ENCODE data around the gene CHST11.
A peak's percentile ranks its signal among the peaks of the same experiment; 100 is the strongest.

CHST11 gene

DNA sequence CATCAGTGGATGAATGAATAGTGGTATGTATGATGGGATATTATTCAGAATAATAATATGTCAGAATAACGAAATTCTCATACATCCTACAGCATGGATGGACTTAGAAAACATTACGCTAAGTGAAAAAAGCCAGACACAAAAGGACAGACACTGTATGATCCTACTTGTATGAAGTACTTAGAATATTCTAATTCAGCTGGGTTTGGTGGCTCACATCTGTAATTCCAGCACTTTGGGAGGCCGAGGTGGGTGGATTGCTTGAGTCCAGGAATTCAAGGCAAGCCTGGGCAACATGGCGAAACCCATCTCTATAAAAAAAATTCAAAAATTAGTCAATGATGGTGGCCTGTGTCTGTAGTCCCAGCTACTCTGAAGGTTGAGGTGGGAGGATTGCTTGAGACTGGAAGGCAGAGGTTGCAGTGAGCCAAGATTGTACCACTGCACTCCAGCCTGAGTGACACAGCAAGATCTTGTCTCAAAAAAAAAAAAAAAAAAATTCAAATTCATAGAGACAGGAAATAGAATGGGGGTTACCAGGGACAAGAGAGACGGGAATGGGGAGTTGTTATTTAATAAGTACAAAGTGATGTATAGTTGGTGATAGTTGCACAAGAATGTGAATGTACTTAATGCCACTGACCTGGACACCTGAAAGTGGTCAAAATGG, 132.3 kb downstream of the CHST11 start:
- no peak for DNase-seq

DNA sequence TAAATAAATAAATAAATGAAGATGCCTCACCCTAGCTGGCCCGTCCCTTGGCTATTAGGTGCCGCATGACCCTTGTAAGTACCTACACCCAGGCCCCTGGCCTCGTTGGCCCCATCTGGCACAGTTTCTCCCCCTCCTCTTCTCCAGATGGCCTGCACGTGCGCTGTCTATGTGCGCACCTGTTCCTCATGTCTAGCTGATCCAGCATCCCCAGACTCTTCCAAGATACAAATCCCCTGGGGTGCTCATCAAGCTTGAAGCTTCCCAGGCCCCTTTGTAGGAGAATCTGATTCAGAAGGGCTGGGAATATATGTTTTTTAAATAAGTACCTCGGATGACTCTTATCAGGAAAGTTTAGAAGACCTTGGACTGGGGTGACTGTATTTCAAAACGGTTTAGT, 133.3 kb downstream of the CHST11 start:
- DNase-seq: no peak

DNA sequence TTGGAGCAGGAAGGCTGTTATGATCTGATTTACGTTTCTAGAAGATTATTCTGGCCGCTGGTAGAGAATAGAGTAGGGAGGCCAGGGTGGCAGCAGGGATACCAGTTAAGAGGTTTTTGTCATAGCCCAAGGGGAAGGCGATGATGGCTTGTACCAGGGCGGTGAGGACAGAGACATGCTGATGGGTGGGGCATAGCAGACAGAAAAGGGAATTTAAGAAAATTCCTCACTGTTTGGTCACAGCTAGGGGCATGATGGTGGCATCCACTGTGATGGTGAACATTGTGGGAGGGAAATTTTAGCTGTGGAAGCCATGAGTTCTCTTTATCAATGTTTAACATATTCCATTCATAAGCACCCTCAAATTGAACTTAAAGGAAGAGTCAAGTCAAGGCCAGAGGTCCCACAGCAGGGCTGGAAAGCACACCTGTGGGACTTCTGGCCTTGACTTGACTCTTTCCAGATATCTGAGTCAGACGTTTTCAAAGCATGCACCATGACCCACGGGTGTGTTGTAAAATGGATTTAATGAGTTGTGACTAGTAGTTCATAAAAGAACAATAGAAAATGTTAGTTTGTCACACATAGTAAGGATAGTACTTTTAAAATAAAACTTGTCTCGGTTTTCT, 134.6 kb downstream of the CHST11 start:
- no peak for DNase-seq

DNA sequence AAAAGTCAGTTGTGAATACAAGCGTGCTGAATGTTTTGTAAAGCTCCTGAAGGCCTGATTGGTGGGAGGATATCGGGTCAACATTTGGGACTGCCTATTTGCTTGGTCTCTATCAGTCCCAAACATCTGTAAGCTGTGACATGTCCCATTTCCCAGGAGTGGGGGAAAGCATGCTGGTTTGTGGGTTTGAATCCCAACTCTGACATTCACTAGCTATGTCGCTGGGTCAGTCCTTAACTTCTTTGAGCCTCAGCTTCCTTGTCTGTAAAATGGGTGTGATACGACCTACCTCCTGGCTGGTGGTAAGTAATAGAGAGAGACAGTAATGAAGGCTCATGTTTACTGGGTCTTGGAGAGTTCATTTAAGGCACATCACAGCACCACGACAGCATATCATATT, 136.7 kb downstream of the CHST11 start:
- DNase-seq: no peak

DNA sequence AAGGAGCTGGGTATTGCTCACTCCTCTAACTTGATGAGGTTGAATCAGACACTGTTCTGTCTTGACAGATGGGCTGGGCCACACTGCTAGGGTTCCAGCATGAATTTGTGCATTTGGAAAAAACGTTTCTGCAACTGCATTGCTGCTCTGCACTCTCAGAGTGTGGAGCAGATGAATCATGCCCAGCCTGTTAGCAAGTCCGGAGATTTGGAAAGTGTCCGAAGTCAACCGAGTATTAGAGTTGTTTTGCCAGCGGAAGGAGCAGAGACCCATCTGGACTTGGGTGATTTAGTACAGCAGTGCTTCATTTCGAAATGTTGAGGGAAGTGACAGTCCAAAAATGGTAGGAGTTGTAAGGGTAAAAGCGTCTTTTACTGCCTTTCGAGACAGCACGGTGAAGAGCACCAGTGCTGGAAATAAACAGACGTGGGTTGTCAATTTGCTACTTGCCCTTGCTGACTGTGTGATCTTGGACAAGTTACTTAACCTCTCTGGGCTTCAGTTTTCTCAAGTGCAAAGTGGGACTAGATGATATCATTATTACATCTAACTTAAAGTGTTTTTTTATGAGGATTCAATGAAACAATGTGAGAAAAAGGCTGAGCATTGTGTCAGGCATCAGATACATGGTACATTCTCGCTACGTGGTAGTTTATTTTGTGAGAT, 139.5 kb downstream of the CHST11 start:
- no peak for DNase-seq

DNA sequence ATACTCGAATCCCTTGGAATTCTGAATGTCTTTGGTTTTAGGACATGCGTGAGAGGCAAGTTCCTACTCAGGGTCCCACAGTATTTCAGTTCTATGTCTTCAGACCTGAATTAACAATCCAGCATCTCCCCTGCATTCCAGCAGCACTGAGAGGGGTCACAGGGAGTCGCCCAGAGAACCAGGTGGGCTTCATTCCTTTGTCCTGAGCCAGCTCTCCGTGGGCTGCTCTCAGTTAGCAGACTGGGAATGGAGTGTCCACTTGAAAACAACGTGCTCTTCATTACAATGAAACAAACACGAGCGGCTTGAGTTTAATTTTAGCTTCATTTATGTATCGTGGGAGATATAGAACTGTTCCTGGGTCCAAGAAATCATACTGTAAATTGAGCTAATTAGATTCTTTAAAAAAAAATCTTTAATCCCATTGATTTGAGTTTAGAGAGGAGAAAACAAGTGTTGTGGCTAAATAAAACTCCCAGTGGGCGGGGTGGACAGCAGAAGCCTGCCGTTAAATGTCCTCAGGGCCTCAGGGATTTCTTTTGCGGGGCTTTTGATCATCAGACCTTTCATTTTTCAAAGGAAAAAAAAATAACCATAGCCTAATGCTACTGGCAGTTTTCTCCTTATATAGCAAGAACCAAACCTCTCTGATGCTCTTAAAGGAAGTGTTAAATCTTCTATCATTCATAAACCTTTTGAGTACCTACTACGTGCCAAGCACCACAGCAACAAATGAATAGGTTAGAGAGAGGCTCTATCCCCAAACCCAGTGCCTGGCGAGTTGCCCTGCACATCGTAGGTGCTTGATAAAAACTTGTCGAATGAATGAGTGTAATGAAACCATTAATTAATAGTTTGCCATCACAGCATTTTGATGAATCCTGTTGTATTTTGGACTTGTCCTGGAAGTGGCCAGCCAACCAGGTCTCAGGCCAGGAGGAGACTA, 140.4 kb downstream of the CHST11 start:
- DNase-seq: no peak

DNA sequence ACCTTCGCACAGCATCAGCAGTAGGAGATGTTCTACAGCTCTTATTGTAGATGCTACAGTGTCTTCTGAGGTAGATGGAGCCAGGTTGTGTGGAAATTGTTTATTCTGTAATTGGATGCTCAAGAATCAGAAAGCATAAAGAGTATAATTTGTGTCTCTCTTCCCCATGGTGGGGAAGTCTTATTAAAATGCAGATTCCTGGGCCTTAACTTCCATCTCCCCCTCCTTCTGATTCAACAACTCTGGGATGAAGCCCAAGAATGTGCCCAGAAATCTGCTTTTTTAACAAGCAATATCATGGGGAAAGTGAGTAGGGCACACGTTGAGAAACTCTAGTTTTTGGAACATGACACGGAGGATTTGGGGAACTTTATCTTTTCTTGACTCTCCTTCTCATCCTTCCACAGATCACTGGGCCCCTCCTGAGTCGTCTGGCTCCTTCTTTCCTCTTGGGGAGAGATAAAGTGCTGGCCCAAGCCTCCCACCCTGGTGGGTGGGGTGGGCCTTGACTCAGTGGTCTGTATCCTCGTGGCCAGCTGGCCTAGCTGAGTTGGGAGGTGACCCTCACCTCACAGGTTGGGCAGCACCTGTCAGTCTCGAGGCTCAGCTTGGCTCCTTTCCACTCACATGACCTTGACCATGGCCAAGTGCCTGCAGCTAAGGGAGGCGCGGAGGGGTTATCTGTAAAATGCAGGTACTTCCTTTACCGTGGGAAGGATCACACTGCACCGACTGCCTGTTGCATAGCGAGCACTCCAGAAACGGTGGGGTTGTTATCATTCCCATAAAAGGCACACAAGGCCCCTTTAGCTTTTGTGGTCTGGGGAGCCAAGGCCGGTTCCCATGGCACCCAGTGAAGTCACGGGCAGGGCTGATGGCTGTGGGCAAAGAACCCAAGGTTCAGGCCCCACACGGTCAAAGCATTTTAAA, 141.9 kb downstream of the CHST11 start:
- no peak for DNase-seq

DNA sequence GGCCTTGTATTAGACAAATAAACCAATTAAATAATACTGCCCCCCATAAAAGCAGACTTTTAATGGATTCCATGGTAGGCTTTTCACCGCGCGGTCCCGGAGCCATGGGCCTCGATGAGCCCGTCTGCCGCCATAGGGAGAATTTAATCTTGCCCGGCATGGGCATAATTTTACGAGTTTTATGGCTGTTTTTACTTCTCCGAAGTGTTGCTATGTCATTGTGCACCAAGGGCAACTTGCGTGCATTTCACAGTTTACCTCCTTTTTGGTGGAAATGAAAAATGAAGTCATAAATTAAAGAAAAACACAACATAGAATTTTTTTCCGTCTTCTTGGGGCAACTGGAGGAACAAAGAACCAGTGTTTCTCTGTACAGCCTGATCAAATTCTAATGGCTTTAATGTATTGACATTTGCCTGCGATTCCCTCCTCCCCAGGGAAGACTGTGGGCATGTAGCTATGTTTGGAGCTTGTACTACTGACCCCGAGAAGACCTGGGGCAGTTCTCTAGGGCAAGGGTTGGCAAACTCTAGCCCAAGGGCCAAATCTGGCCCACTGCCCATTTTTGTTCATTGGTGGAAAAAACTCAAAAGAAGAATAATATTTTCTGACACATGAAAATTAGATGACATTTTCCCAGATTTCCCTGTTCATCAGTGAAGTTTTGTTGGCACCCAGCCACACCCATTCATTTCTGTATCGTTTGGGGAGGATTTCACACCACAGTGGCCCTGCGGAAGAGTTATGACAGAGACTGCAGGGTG, 142.7 kb downstream of the CHST11 start:
- no peak for DNase-seq

DNA sequence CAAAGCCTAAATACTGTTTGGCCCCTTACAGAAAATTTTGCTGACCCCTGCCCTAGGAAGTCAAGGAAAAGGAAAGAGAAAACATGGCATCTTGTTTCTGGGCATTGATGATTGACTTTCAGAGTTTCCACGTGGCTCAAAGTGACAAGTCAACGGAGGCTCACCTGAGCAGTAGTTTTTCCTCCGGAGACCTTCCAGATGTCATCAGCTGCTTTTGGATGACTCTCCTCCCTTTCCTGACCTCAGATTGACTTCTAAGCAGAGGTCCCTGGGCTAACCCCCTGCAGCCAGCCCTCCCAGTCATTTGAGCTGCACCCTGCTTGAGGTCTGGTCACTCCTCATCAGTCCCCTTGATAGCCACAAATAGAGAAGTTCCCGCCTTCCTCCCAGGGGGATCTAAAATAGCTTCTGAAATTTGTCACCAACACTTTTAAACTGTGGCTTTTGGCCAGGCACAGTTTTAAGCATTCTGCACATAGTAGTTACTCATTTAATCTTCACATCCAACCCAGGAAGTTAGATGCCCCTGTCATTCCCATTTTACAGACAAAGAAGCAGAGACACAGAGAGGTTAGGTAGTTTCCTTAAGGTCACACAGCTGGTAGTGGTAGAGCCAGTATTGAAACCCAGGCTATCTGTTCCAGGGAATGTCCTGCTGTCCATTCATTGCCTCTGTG, 143.4 kb downstream of the CHST11 start:
- no peak for DNase-seq

DNA sequence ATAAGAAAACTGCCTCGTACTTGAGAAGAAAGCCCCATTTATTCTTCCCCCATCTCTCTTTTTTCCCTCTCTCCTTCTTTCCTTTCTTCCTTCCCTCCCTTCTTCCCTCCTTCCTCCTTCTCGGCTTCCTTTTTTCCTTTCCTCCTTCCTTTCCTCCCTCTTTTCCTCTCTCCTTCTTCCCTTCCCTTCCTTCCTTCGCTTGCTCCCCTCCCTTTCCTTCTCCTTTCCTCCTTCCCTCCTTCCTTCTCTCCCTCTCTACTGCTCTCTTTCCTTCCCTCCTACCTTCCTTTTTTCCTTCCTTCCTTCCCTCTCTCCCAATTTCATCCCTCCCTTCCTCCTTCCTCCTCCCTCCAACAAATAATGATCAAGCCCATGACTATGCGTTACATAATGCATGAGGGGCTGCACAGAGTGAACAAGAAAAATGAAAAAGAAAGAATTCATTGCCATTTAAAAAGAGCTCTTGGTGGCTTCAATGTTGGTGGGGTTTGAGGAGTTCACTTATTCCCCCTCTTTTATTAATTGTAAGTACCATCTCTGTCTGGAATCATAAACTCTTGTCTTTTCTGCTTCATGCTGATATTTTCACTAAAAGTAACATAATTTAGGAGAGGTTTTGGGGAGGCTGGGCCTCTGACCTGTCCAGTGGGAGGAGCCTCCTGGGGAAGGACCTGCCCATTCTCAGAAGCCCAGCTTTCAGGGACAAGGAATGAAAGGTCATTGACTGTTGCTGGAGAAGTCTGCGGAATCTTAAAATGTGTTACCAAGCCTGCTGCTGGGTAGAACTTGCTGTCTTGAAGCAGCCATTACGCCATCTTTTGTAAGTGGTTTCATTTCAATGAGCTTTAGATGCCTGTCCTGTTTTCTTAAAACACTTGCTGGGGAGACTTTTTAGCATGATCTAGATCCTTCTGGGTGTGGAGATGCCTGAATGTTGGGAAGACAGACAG, 144.3 kb downstream of the CHST11 start:
- no peak for DNase-seq

DNA sequence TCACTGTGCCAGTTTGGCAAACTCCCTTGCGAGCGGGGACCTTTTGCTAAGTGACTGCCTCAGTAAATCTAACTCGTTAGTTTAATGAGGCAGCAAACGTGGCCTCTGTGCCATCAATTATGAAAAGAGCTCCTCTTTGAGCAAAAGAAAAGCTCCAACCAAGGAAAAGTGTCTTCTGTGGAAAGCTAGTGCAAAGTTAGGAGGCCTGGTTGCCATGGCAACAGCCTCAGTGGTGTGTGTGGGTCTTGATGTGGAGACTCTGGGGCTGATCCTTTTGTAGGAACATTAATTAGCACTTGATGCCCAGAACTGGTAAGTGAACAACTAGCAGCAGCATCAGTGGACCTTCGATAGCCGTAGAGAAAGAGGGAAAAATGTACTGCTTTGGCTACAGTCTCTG, 145.7 kb downstream of the CHST11 start:
- DNase-seq: no peak

DNA sequence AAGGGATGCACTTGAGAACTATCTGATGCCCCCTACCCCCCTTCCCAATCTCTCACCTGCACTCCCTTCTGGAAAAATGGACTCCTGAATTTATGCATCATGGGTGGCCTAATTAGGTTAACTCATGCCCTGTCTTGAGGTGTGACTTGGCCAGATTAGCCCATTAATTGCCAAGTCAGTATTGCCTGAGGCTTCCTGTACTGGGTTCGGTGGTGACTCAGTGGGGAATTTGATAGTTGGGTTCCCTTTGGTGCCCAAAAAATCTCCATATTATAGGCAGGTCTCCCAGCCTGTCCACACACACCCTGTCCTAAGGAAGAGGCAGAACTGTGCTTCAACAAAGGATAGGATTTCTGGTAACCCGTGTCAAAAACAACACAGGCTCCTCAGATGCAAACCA, 146.1 kb downstream of the CHST11 start:
- no peak for DNase-seq

DNA sequence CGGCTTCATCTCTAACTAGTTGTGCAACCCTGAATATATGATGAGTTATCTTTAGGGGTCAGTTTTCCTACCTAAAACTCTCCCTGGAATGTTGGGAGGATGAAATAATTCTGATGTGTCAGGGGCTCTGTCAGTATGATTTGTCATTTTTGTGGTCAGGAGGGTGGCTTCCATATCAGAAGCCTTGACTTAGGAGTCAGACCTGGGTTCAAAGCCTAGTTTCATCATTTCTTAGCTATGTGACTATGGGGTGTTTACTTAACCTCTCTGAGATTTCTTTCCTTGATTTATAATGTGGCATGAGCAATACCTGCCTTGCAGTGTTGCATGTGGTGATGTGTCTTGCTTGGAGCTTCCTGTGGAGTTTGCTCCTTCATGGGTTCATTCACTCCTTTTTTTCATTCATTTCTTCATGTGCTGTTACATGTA, 146.8 kb downstream of the CHST11 start:
- DNase-seq: no peak

DNA sequence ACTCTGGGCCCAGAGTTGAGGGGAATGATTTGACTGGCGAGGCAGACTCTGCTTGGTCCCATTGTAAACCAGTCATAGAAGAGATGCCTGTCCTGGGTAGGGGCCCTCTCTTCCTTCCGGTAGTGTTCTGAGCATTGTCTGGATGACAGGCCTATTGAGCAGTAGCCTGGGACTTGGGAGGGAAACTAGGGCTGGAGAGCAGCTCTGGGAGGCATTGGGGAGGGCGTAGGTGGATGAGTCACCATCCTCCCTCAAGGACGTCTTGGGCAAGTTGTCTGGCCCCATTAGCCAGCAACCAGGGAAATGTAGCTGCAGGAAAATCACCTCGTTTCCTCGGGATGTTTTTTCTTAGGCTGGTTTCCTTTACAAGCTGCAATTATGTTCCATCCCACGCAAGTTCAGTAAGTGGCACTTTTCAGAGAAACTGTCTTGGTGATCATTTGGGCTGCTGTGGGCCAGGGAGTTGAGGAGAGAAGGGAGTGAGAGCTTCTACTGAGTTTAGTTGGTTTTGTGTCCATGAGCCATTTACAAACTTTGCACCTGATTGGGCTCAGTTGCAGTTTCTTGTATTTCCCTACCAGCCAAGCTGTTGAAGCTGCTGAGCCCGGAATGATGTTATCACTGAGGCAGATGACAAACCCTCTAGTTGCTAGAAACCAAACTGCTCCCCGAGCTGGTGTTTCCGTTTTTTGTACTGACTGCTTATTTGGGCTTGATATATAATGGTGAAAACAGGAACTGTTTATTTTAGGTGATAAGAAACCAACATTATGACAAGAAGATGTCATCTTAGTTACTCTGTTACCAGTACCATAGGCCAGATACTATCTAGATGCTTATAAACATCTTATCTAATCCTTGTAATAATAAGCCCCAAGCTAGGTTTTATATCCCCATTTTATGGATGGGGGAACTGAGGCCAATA, 147.6 kb downstream of the CHST11 start:
- peak; percentile 67 for DNase-seq

DNA sequence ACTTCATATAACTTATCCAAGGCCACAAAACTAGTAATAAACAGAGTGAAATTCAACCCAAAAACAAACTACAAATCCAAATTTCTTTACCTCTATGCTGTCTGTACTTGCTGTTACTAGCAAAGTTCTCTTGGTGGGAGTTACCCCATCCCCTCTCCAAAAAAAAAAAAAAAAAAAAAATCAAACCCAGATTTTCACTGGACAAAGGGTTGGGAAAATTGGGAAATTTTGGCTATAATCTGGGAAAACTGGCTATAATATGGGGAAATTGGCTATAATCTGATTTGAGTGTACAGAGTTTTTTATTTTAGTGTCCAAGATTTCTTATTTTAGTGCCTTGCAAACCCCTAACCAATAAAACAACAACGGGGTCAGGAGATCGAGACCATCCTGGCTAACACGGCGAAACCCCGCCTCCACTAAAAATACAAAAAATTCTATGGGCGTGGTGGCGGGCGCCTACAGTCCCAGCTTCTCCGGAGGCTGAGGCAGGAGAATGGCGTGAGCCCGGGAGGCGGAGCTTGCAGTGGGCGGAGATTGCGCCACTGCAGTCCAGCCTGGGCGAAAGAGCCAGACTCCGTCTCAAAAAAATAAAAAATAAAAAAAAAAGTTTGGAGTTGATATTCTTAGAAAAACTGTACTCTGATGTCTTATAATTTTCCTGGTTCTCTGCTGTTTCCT, 148.4 kb downstream of the CHST11 start:
- no peak for DNase-seq

DNA sequence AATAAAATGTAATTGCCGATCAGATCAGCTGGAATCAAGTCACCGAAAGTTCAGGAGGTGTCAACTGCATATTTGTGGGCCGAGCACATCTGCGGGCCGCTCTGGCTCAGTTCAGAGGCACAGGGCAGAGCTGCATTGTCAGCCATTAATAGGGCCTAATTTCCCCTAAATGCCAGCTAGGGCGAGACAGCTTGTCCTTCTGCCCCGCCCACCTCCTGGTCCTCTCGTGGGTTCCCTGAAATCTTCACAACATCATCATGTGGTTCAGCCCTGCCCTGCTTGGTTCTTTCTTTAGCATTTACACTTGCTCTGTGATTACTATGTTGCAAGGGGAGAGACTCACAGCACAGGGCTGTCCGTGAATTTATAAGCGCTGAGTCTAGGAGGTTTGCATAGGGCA, 148.9 kb downstream of the CHST11 start:
- no peak for DNase-seq

DNA sequence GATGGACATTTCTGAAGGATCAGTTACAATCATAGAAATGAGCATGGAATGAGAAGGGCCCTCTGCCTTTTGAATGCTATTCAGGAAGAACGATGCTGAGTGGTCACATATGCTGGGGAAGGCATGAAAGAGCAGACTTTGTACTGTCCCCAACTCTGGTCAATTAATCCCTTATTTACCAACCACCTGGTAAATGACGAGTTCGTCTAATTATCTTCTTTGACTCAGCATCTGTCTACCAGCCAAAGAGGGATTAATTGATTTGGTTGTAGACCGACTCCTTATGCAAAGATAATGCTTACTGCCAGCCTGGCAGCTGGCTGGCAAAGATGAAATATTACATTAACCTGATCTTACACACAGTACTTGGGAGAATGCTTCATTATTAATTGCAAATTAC, 152.2 kb downstream of the CHST11 start:
- DNase-seq: no peak

DNA sequence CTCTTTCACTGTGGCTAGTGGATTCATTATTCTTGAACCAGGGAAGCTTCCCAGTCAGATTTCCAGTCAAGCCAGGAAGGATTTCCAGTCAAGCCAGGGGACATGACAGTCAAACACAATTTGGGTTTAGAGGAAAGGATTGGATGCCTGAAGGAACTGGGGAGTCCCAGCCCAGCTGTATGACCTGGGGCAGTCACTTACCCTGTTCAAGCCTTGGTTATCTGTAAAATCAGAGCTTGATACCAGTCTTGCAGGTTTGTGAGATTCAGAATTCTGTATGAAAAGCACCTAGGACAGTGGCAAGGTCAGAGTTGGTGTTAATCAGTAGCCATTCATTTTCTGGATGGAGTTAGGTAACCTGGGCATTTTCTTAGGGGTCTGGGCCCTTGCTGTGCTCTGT, 152.7 kb downstream of the CHST11 start:
- no peak for DNase-seq
